OCI-LY3 (cell line): Measurements from ENCODE around the gene KXD1.

Experiments used
- H2AFZ ChIP-seq: fragments of 200-600, 300-600 bp; shearing (Covaris generic); 2 replicates; pipeline ENCODE4 v1.6.0; 2014; ENCODE audit warnings: antibody characterized with exemption, low read depth, low read length
- H3K27ac ChIP-seq: fragments of 200-600, 300-600 bp; sonication (generic); 2 replicates; pipeline ENCODE4 v1.5.1; 2014; ENCODE audit warnings: mild to moderate bottlenecking, low read length, moderate library complexity, mixed read lengths
- H3K27me3 ChIP-seq: fragments of 200-600, 300-600 bp; sonication (generic); 2 replicates; pipeline ENCODE4 v1.6.1; 2014; ENCODE audit warnings: low read depth, low read length, mixed read lengths
- H3K36me3 ChIP-seq: fragments of 200-600, 300-600 bp; sonication (generic); replicated peaks from 2 replicates; pipeline ENCODE3; 2014; ENCODE audit warnings: low read depth, low read length, mixed read lengths
- H3K4me1 ChIP-seq: fragments of 300-600, 200-600 bp; sonication (generic); 2 replicates; pipeline ENCODE4 v1.6.1; 2014; ENCODE audit warnings: low read length, mixed read lengths
- H3K4me2 ChIP-seq: fragments of 200-600, 300-600 bp; sonication (generic); 2 replicates; pipeline ENCODE4 v1.6.1; 2014; ENCODE audit warnings: low read length, mixed read lengths
- H3K4me3 ChIP-seq: fragments of 300-600, 200-600 bp; sonication (generic); 2 replicates; pipeline ENCODE4 v1.5.1; 2014; ENCODE audit warnings: antibody characterized with exemption, mild to moderate bottlenecking, low read length, moderate library complexity
- H3K79me2 ChIP-seq: fragments of 300-600, 200-600 bp; shearing (Covaris generic); 2 replicates; pipeline ENCODE4 v1.6.1; 2014; ENCODE audit warnings: mild to moderate bottlenecking, low read length, mixed read lengths
- H3K9ac ChIP-seq: fragments of 300-600, 200-600 bp; shearing (Covaris generic); 2 replicates; pipeline ENCODE4 v1.6.0; 2014; ENCODE audit warnings: mild to moderate bottlenecking, low read length, moderate library complexity
- H3K9me3 ChIP-seq: fragments of 200-600, 300-600 bp; shearing (Covaris generic); 2 replicates; pipeline ENCODE4 v1.6.1; 2014; ENCODE audit warnings: low read length, mixed read lengths; ENCODE audit not compliant: insufficient read depth
- H4K20me1 ChIP-seq: fragments of 200-600, 300-600 bp; sonication (generic); 2 replicates; pipeline ENCODE4 v1.6.1; 2016; ENCODE audit warnings: low read length, mixed read lengths; ENCODE audit not compliant: insufficient read depth
- EZH2phosphoT487 ChIP-seq: fragments of 200-600 bp; shearing (Covaris generic); IDR thresholded peaks from 2 replicates; pipeline ENCODE4 v1.6.1; 2018; ENCODE audit warnings: antibody characterized with exemption, mixed run types, low read depth
- TF ChIP-seq, protein P1 (sequence below): fragments of 200-600, 300-600 bp; sonication (generic); IDR thresholded peaks from 2 replicates; pipeline ENCODE4 v1.5.1; 2014; ENCODE audit warnings: antibody characterized with exemption, low read length, low read depth

The KXD1 gene

DNA sequence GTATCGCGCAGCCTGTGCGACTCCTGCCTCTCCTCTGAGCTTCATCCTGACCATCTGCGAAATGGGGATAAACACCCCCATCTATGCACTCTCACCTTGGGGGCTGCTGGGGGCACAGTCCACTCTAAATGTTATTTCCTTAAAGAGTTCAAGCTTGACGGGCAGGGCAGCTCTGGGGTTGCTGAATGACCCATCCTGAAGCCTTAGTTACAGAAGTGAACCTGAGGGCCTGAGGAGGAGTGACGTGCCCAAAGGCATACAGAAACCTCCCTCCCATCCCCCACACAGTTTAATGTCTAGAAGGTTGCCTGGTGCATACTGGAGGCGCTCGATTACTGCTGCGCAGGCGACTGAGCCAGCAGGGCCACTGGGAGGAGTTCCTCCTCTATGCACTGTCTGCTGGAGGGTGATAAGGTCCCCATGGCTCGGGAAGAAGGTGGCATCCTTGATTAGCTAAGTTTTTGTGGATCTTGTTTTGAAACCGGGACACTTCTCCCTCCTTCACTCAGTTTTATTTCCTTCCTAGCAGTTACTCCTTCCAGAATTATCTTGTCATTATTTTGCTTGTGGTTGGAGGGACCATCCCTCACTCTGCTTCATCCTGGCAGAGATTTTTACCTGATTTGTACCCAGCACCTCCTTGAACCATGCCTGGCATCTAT, 13.7 kb upstream of the KXD1 start:
- H3K9me3 ChIP-seq, result no peaks in the 10 kb centered on the region
- no peaks in the 10 kb centered on the region; the same call in 1 of the 2 replicates for H4K20me1 ChIP-seq
- H3K27ac ChIP-seq, result peak overlapping the region; percentile 64
- TF ChIP-seq EZH2phosphoT487, result no peak
- TF ChIP-seq, protein P1, sequence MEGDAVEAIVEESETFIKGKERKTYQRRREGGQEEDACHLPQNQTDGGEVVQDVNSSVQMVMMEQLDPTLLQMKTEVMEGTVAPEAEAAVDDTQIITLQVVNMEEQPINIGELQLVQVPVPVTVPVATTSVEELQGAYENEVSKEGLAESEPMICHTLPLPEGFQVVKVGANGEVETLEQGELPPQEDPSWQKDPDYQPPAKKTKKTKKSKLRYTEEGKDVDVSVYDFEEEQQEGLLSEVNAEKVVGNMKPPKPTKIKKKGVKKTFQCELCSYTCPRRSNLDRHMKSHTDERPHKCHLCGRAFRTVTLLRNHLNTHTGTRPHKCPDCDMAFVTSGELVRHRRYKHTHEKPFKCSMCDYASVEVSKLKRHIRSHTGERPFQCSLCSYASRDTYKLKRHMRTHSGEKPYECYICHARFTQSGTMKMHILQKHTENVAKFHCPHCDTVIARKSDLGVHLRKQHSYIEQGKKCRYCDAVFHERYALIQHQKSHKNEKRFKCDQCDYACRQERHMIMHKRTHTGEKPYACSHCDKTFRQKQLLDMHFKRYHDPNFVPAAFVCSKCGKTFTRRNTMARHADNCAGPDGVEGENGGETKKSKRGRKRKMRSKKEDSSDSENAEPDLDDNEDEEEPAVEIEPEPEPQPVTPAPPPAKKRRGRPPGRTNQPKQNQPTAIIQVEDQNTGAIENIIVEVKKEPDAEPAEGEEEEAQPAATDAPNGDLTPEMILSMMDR, result peak; percentile 70
- no peaks in the 10 kb centered on the region for H3K27me3 ChIP-seq
- H3K4me1 ChIP-seq, result peaks cover 15% of the 10 kb centered on the region
- H3K79me2 ChIP-seq, result peaks cover 20% of the 10 kb centered on the region
- peak overlapping the region; percentile 70 for H3K9ac ChIP-seq
- H3K4me2 ChIP-seq, result peak overlapping the region; percentile 68
- peak overlapping the region; percentile 76 for H3K4me3 ChIP-seq
- H2AFZ ChIP-seq, result peak overlapping the region; percentile 37
- H3K36me3 ChIP-seq, result peaks cover 21% of the 10 kb centered on the region

DNA sequence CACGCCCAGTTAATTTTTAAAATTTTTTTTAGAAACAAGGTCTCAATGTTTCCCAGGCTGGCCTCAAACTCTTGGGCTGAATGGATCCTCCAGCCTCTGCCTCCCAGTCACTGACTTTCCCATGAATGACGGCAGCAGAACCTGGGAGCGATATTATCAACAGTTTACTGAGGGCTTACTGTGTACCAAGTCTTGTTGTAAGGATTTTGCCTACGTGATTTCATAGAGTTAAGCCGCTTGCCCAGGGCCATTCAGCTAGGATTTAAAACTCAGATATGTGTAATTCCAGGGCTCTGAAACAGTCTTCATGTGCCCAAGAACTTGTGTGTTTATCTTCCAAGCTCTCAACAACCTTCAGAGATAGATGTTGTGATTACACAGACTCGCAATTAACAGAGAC, 6.0 kb upstream of the KXD1 start:
- H3K27ac ChIP-seq, result no peak overlapping the region
- 0 out of 2 replicates have a peak, but pooled peaks cover 5% of the 10 kb centered on the region for H3K27me3 ChIP-seq
- H3K36me3 ChIP-seq, result no peaks in the 10 kb centered on the region
- H3K4me1 ChIP-seq, result 0 out of 2 replicates have a peak, but pooled peaks cover 4% of the 10 kb centered on the region
- H3K9me3 ChIP-seq, result no peaks in the 10 kb centered on the region
- no peak overlapping the region for H3K4me2 ChIP-seq
- H3K9ac ChIP-seq, result no peak overlapping the region
- no peaks in the 10 kb centered on the region for H3K79me2 ChIP-seq
- no peak overlapping the region for H2AFZ ChIP-seq
- H3K4me3 ChIP-seq, result no peak overlapping the region
- H4K20me1 ChIP-seq, result no peaks in the 10 kb centered on the region
- TF ChIP-seq, protein P1, result no peak
- no peak for TF ChIP-seq EZH2phosphoT487

DNA sequence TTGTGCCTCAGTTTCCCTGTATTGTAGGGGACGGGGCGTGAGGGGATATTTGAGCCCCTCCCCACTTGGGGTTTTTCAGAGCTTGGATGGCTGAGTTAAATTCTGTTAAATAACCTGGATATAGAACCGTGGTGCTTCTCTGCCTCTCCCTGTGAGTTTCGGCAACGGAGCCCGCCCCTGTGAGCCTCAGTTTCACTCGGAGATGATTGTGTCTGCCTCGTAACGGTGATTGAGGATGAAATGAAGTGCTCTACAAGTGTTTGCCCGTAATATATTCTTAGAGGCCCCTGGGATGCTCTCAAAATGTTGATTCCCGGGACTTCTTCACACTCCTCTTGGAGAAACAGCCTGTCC, 509 bp downstream of the KXD1 start:
- Histone ChIP-seq H3K27me3 (no peaks in the 10 kb centered on the region), H3K4me2 (peak overlapping the region; percentile 85), H3K9ac (peak overlapping the region; percentile 96), H3K79me2 (peaks cover 37% of the 10 kb centered on the region), H3K4me1 (peaks cover 17% of the 10 kb centered on the region), H3K4me3 (peak overlapping the region; percentile 89), H2AFZ (no peak overlapping the region), H3K27ac (peak overlapping the region; percentile 61), H3K36me3 (peaks cover 15% of the 10 kb centered on the region), H3K9me3 (no peaks in the 10 kb centered on the region), H4K20me1 (no peaks in the 10 kb centered on the region)
- TF ChIP-seq, protein P1, result no peak
- TF ChIP-seq EZH2phosphoT487, result no peak

DNA sequence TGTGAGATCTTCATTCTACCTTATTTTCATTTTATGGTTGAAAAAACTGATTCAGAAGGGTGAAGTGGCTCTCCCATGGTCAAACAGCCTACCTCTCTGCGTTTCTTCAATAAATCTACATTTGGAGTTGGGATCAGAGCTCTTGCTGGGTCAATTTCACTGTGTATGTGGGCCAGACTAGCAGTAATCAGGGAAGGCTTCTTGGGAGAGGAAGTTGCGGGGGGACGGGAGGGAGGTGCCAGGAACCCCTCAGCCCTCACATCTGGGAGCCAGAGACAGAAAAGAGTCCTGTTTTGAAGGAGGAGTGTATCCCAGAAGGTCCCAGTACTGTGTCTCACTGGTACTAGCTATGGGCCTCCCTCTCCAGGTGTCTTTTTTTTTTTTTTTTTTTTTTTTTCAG, 934 bp downstream of the KXD1 start:
- Histone ChIP-seq H3K4me3 (peak overlapping the region; percentile 89), H3K4me1 (peaks cover 17% of the 10 kb centered on the region), H3K79me2 (peaks cover 37% of the 10 kb centered on the region), H3K27me3 (no peaks in the 10 kb centered on the region), H2AFZ (no peak overlapping the region), H3K27ac (peak overlapping the region; percentile 61), H3K4me2 (peak overlapping the region; percentile 85), H4K20me1 (no peaks in the 10 kb centered on the region), H3K9me3 (no peaks in the 10 kb centered on the region), H3K9ac (peak overlapping the region; percentile 96), H3K36me3 (peaks cover 15% of the 10 kb centered on the region)
- TF ChIP-seq, protein P1, result no peak
- no peak for TF ChIP-seq EZH2phosphoT487
